ENCODE measurements around the gene TSLP. TPM values are rescaled to one million over a fixed set of nuclear protein-coding genes. Genes with fewer than 3 reads are reported as not detected.

The TSLP gene
- total RNA-seq (not detected), polyA plus RNA-seq (not detected)

- no peaks in the 10 kb centered on the region for H3K36me3 ChIP-seq (ENCODE audit: insufficient read depth, low read length)
- peaks cover 15 to 27% (median 27%) of the 10 kb centered on the region in 4 donors for H3K4me1 Mint-ChIP-seq
- H3K9me3 ChIP-seq (ENCODE audit: control insufficient read depth in 1 of 2, low read length in 2 of 2) = no peaks in the 10 kb centered on the region
- no peak within 1 kb of the TSS for H3K27ac Mint-ChIP-seq
- H3K27ac ChIP-seq (ENCODE audit: low read depth, low read length) = no peak within 1 kb of the TSS
- H3K4me3 ChIP-seq (ENCODE audit: low read length in 2 of 2) = no peak within 1 kb of the TSS
- peak within 1 kb of the TSS; percentile 62 to 97 (median 86) for H3K4me3 Mint-ChIP-seq
- ChIA-PET CTCF (ENCODE audit: partially characterized antibody) (no interaction called here), POLR2A (ENCODE audit: partially characterized antibody) (no interaction called here)
- intact Hi-C loops (cut with micrococcal nuclease) = no loop called here
- H3K27me3 Mint-ChIP-seq = peaks cover 66 to 78% of the 10 kb centered on the region in 2 donors
- H3K36me3 Mint-ChIP-seq = no peaks in the 10 kb centered on the region
- peaks cover 0 to 2% (median 0%) of the 10 kb centered on the region in 8 donors for H3K9me3 Mint-ChIP-seq
- DNase-seq = no peak
- H3K4me1 ChIP-seq (ENCODE audit: insufficient read depth, low read length) = peaks cover 24% of the 10 kb centered on the region
- H3K27me3 ChIP-seq (ENCODE audit: insufficient read depth, low read length) = peaks cover 39% of the 10 kb centered on the region
These were observed at the start of gene TSLP for GRCh38 chr5:111071413-111071812. TSLP (plus strand) TSS chr5:111071713; CDS start chr5:111071891, 178 bp downstream.

GRCh38 chr5:111022301-111022700, 49.2 kb upstream of the TSLP start:
- no peak for DNase-seq
- no peaks in the 10 kb centered on the region for H3K36me3 Mint-ChIP-seq
- Histone ChIP-seq H3K4me3 (ENCODE audit: low read length in 2 of 2) (no peak overlapping the region), H3K4me1 (ENCODE audit: insufficient read depth, low read length) (no peaks in the 10 kb centered on the region), H3K27me3 (ENCODE audit: insufficient read depth, low read length) (no peaks in the 10 kb centered on the region), H3K36me3 (ENCODE audit: insufficient read depth, low read length) (no peaks in the 10 kb centered on the region), H3K9me3 (ENCODE audit: control insufficient read depth in 1 of 2, low read length in 2 of 2) (no peaks in the 10 kb centered on the region), H3K27ac (ENCODE audit: low read depth, low read length) (no peak overlapping the region)
- no peak overlapping the region for H3K27ac Mint-ChIP-seq
- no peak overlapping the region for H3K4me3 Mint-ChIP-seq
- POLR2A ChIA-PET (ENCODE audit: partially characterized antibody) = no interaction called here
- no peaks in the 10 kb centered on the region for H3K9me3 Mint-ChIP-seq
- intact Hi-C loops (cut with micrococcal nuclease) = no loop called here
- H3K27me3 Mint-ChIP-seq = no peaks in the 10 kb centered on the region
- CTCF ChIA-PET (ENCODE audit: partially characterized antibody) = no interaction called here
- H3K4me1 Mint-ChIP-seq = no peaks in the 10 kb centered on the region

DNA sequence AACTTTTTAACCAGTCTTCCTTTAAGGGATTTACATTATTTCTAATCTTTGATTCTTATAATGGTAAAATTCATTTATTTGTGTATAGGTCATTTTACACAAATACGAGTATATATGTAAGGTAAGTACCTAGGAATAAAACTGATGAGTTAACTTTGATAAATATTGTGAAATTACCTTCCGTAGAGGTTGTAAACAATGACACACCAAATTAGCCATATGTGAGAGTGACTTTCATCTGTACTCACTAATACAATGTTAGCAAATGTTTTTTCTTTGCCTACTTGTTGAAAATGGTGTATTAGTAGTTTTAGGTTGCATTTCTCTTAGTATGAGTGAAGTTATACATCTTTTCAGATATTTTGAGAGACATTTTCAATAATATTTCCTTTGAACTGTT, 42.6 kb upstream of the TSLP start:
- POLR2A ChIA-PET (ENCODE audit: partially characterized antibody) = no interaction called here
- H3K9me3 Mint-ChIP-seq = peaks cover 0 to 2% (median 0%) of the 10 kb centered on the region in 8 donors
- Histone ChIP-seq H3K4me1 (ENCODE audit: insufficient read depth, low read length) (no peaks in the 10 kb centered on the region), H3K4me3 (ENCODE audit: low read length in 2 of 2) (no peak overlapping the region), H3K27ac (ENCODE audit: low read depth, low read length) (no peak overlapping the region), H3K36me3 (ENCODE audit: insufficient read depth, low read length) (no peaks in the 10 kb centered on the region), H3K9me3 (ENCODE audit: control insufficient read depth in 1 of 2, low read length in 2 of 2) (no peaks in the 10 kb centered on the region), H3K27me3 (ENCODE audit: insufficient read depth, low read length) (no peaks in the 10 kb centered on the region)
- H3K36me3 Mint-ChIP-seq = no peaks in the 10 kb centered on the region
- H3K4me3 Mint-ChIP-seq = no peak overlapping the region
- DNase-seq = no peak
- peaks cover 6 to 8% of the 10 kb centered on the region in 2 donors for H3K27me3 Mint-ChIP-seq
- intact Hi-C loops (cut with micrococcal nuclease) = no loop called here
- H3K27ac Mint-ChIP-seq = no peak overlapping the region
- H3K4me1 Mint-ChIP-seq = no peaks in the 10 kb centered on the region
- CTCF ChIA-PET (ENCODE audit: partially characterized antibody) = no interaction called here

GRCh38 chr5:111043712-111044506, 27.6 kb upstream of the TSLP start:
- Mint-ChIP-seq H3K36me3 (no peaks in the 10 kb centered on the region), H3K27me3 (peaks cover 3% of the 10 kb centered on the region in 2 donors), H3K27ac (no peak overlapping the region), H3K4me1 (no peaks in the 10 kb centered on the region), H3K4me3 (no peak overlapping the region), H3K9me3 (peaks cover 0 to 7% (median 0%) of the 10 kb centered on the region in 8 donors)
- Histone ChIP-seq H3K27me3 (ENCODE audit: insufficient read depth, low read length) (no peaks in the 10 kb centered on the region), H3K36me3 (ENCODE audit: insufficient read depth, low read length) (no peaks in the 10 kb centered on the region), H3K27ac (ENCODE audit: low read depth, low read length) (no peak overlapping the region), H3K4me1 (ENCODE audit: insufficient read depth, low read length) (no peaks in the 10 kb centered on the region), H3K4me3 (ENCODE audit: low read length in 2 of 2) (no peak overlapping the region), H3K9me3 (ENCODE audit: control insufficient read depth in 1 of 2, low read length in 2 of 2) (no peaks in the 10 kb centered on the region)
- no peak for DNase-seq
- intact Hi-C loops (cut with micrococcal nuclease) = no loop called here
- ChIA-PET CTCF (ENCODE audit: partially characterized antibody) (no interaction called here), POLR2A (ENCODE audit: partially characterized antibody) (no interaction called here)

GRCh38 chr5:111058064-111058463, 13.4 kb upstream of the TSLP start:
- Histone ChIP-seq H3K36me3 (ENCODE audit: insufficient read depth, low read length) (no peaks in the 10 kb centered on the region), H3K9me3 (ENCODE audit: control insufficient read depth in 1 of 2, low read length in 2 of 2) (no peaks in the 10 kb centered on the region), H3K4me3 (ENCODE audit: low read length in 2 of 2) (no peak overlapping the region), H3K4me1 (ENCODE audit: insufficient read depth, low read length) (no peaks in the 10 kb centered on the region), H3K27me3 (ENCODE audit: insufficient read depth, low read length) (peaks cover 11% of the 10 kb centered on the region), H3K27ac (ENCODE audit: low read depth, low read length) (no peak overlapping the region)
- Mint-ChIP-seq H3K9me3 (peaks cover 0 to 19% (median 7%) of the 10 kb centered on the region in 8 donors), H3K4me3 (no peak overlapping the region), H3K27ac (no peak overlapping the region), H3K27me3 (peaks cover 31 to 38% of the 10 kb centered on the region in 2 donors), H3K4me1 (no peaks in the 10 kb centered on the region), H3K36me3 (peaks cover 0 to 3% of the 10 kb centered on the region in 2 donors)
- intact Hi-C loops (cut with micrococcal nuclease) = no loop called here
- ChIA-PET POLR2A (ENCODE audit: partially characterized antibody) (no interaction called here), CTCF (ENCODE audit: partially characterized antibody) (interaction anchor here (1.0 kb wide), 1 partner anchor 9 kb away, joined by 4 read pairs; no protein-coding TSS in a partner anchor)
- no peak for DNase-seq

DNA sequence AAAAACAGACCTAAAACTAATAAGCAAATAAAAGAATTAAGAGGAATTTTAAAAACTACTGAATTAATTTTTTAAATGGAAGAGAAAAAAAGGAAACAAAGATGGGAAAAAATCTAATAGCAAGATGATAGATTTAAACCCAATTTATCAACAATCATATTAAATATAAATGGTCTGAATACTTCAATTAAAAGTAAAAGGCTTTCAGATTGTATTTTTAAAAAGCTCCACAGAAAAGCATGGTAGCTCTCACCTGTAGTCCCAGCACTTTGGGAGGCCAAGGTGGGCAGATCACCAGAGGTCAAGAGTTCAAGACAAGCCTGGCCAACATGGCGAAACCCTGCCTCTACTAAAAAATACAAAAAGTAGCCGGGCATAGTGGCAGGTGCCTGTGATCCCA, 11.3 kb upstream of the TSLP start:
- Histone ChIP-seq H3K36me3 (ENCODE audit: insufficient read depth, low read length) (no peaks in the 10 kb centered on the region), H3K9me3 (ENCODE audit: control insufficient read depth in 1 of 2, low read length in 2 of 2) (no peaks in the 10 kb centered on the region), H3K4me1 (ENCODE audit: insufficient read depth, low read length) (no peaks in the 10 kb centered on the region), H3K4me3 (ENCODE audit: low read length in 2 of 2) (no peak overlapping the region), H3K27ac (ENCODE audit: low read depth, low read length) (no peak overlapping the region), H3K27me3 (ENCODE audit: insufficient read depth, low read length) (peaks cover 11% of the 10 kb centered on the region)
- CTCF ChIA-PET (ENCODE audit: partially characterized antibody) = no interaction called here
- Mint-ChIP-seq H3K36me3 (peaks cover 0 to 3% of the 10 kb centered on the region in 2 donors), H3K9me3 (peaks cover 0 to 16% (median 6%) of the 10 kb centered on the region in 8 donors), H3K27me3 (peaks cover 28 to 40% of the 10 kb centered on the region in 2 donors), H3K27ac (no peak overlapping the region), H3K4me3 (no peak overlapping the region), H3K4me1 (no peaks in the 10 kb centered on the region)
- no peak for DNase-seq
- intact Hi-C loops (cut with micrococcal nuclease) = no loop called here
- POLR2A ChIA-PET (ENCODE audit: partially characterized antibody) = no interaction called here

DNA sequence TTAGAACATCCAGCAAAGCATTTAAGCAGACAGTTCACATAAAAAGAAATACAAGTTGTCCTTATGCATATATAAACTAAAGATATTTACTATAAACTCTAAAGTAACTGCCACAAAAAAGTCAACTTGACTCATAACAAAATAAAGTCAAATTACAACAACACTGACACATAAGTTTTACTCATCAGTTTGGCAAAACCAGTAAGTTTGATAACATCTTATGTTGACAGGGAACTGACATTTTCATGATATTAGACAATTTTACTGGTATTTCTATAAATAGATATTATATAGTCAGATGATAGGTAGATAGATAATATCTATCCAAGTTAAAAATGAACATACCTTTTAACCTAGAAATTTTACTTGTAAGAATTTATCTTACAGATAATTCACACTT, 9.9 kb upstream of the TSLP start:
- no peaks in the 10 kb centered on the region for H3K36me3 ChIP-seq (ENCODE audit: insufficient read depth, low read length)
- intact Hi-C loops (cut with micrococcal nuclease) = no loop called here
- H3K27ac Mint-ChIP-seq = no peak overlapping the region

More for the DNA sequence above, 9.9 kb upstream of the TSLP start:
- Mint-ChIP-seq H3K27me3 (peaks cover 36 to 43% of the 10 kb centered on the region in 2 donors), H3K36me3 (peaks cover 0 to 3% of the 10 kb centered on the region in 2 donors), H3K4me1 (no peaks in the 10 kb centered on the region), H3K4me3 (no peak overlapping the region), H3K9me3 (peaks cover 0 to 13% (median 6%) of the 10 kb centered on the region in 8 donors)
- ChIA-PET CTCF (ENCODE audit: partially characterized antibody) (no interaction called here), POLR2A (ENCODE audit: partially characterized antibody) (no interaction called here)
- Histone ChIP-seq H3K4me1 (ENCODE audit: insufficient read depth, low read length) (no peaks in the 10 kb centered on the region), H3K9me3 (ENCODE audit: control insufficient read depth in 1 of 2, low read length in 2 of 2) (no peaks in the 10 kb centered on the region), H3K27ac (ENCODE audit: low read depth, low read length) (no peak overlapping the region), H3K27me3 (ENCODE audit: insufficient read depth, low read length) (peaks cover 11% of the 10 kb centered on the region), H3K4me3 (ENCODE audit: low read length in 2 of 2) (no peak overlapping the region)
- no peak for DNase-seq
